ENCODE results near the gene ZNF793.

ZNF793 gene

DNA sequence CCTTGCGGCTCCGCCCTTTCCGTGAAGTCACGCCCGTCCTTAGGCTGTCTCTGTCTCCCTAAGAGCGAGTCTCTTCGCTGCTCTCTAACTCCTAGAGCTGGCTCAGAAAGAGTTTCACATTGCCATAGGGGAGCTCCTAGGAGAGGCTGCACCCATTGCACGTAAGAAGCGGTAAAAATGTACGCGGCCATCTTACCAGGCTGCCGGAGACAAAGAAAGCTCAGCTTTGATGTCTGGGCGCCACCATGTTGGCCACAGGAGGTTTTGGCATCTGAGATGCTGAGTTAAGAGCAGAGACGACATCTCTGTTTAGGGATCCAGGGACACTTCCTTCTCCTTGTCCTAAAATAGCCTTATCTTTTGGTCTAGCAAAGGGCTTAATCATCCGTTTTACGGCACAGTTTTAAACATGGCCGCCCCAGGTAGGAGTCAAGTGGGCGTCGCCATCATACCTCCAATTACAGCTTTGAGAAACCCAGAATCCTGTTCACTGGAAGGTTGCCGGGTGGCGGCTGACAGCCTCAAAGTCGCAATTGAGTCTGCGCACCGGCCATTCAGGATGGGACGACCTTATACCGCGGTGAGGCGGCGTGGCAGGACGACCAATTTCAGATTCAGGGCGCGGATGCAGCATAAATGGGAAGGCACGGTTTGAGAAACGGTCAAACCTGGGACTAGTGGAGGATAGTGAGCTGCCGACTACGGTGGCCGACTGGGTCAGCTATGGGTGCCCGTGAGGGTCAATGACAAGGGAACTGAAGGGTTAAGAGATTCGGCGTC, at the start of gene ZNF793:
Gene ZNF793, plus strand, starts transcription at position 553 of the 780 bp plus-strand sequence. CDS start 16,501 bp downstream, outside the sequence.
- POLR2A ChIA-PET, result interaction anchor here (0.9 to 2.0 kb wide), 8 partner anchors 30 to 294 kb away, joined by 3 to 14 read pairs (median 6); partner anchors contain the start of genes ZNF527, ZNF540, ZNF569 and ZNF570
- TF ChIP-seq ZNF384 (IDR thresholded peaks at IDR 0.05) (no peak), L3MBTL2 (conservative IDR thresholded peaks at IDR 0.05) (0 out of 2 replicates have a peak, but pooled peaks have one; percentile 20), BHLHE40 (IDR thresholded peaks at IDR 0.05; ENCODE audit: borderline replicate concordance) (no peak), SP1 (IDR thresholded peaks at IDR 0.05) (no peak), ARNT (IDR thresholded peaks at IDR 0.05) (no peak)
- TF ChIP-seq, protein P1, sequence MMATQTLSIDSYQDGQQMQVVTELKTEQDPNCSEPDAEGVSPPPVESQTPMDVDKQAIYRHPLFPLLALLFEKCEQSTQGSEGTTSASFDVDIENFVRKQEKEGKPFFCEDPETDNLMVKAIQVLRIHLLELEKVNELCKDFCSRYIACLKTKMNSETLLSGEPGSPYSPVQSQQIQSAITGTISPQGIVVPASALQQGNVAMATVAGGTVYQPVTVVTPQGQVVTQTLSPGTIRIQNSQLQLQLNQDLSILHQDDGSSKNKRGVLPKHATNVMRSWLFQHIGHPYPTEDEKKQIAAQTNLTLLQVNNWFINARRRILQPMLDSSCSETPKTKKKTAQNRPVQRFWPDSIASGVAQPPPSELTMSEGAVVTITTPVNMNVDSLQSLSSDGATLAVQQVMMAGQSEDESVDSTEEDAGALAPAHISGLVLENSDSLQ (IDR thresholded peaks at IDR 0.05), result no peak
- CTCF ChIA-PET, result no interaction called here
- peak; percentile 37 for DNase-seq (ENCODE audit: extremely low spot score)

DNA sequence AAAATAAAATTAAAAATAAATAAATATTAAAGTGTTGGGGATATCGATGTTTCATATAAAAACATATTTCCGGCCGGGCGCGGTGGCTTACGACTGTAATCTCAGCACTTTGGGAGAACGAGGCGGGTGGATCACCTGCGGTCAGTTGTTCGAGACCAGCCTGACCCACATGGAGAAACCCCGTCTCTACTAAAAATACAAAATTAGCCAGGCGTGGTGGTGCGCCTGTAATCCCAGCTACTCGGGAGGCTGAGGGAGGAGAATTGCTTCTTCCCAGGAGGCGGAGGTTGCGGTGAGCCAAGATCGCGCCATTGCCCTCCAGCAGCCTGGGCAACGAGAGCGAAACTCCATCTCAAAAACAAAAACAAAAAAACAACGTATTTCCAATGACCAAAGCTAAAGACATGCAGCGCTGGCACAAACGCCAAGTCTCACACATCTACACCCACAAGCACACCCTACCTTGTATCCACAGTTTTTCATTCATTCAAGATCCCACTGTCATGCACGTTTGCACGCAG, 40.4 kb upstream of the ZNF793 start:
- ChIA-PET CTCF (no interaction called here), POLR2A (interaction anchor here (1.0 kb wide), 1 partner anchor 95 kb away, joined by 4 read pairs; the partner anchor contains the start of gene ZNF527)

DNA sequence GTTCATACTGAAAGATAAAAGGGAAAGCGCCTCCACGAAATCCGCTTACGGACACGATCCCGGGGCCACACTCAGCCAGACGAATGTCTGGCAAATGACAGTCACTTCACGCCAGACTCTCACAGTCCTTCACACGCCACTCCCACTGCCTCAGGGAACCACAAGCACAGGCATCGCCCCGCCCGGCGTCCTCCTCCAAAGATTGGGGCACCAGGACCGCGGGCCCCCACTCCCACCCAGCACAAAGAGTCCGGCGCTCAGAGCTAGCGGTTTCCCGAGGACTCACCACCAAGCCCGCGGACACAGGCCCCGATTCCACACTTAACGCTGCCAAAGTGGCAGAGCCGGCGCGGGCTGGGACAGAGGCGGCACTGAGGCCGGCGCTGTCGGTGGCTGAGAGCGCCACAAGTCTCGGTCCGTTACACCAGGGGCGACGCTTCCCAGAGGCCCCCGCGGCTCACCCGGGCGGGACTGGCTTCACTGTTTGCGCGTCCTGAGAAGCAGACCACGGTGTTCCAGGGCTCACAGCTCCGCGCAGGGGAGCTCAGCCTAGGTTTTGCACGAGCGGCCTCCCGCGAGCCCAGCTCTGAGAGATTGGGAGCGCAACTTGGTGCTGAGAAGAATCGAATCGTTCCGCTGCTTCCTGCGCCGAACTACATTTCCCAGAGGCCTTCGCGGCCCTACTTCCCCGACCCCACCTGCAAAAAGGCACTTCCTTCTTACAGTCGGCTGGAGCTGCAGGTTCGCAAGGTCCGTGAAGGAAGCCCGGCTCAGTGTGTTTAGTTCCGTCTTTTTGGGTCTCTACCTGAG, 39.7 kb upstream of the ZNF793 start, which contains the start of gene ZNF569:
Gene ZNF569, minus strand, starts transcription at position 647 of the 810 bp plus-strand sequence. CDS start 22,523 bp downstream, outside the sequence.
- CTCF ChIA-PET, result no interaction called here
- POLR2A ChIA-PET, result interaction anchor here (0.6 to 1.7 kb wide), 8 partner anchors 31 to 1252 kb away, joined by 3 to 10 read pairs (median 6); partner anchors contain the start of genes ZNF146, ZNF527, ZNF540 and ZNF565
- peak; percentile 75 for DNase-seq (ENCODE audit: extremely low spot score)
- TF ChIP-seq SP1 (IDR thresholded peaks at IDR 0.05) (no peak), FOXK2 (IDR thresholded peaks at IDR 0.05) (no peak), ARNT (IDR thresholded peaks at IDR 0.05) (no peak), ZNF384 (IDR thresholded peaks at IDR 0.05) (no peak), HDGF (IDR thresholded peaks at IDR 0.05; ENCODE audit: borderline replicate concordance) (no peak), L3MBTL2 (conservative IDR thresholded peaks at IDR 0.05) (peak; percentile 38; the same call in 1 of the 2 replicates), LEF1 (IDR thresholded peaks at IDR 0.05; ENCODE audit: borderline replicate concordance) (no peak), TARDBP (IDR thresholded peaks at IDR 0.05) (no peak), CTBP1 (IDR thresholded peaks at IDR 0.05; ENCODE audit: borderline replicate concordance) (peak; percentile 36; the same call in 1 of the 2 replicates), FOXM1 (IDR thresholded peaks at IDR 0.05; ENCODE audit: borderline replicate concordance) (no peak), NFRKB (IDR thresholded peaks at IDR 0.05) (no peak), ELF4 (IDR thresholded peaks at IDR 0.05) (peak; percentile 69), BHLHE40 (IDR thresholded peaks at IDR 0.05; ENCODE audit: borderline replicate concordance) (no peak), FOXA1 (IDR thresholded peaks at IDR 0.05) (no peak), SUZ12 (IDR thresholded peaks at IDR 0.05) (0 out of 2 replicates have a peak, but pooled peaks have one; percentile 64)
- TF ChIP-seq, protein P1 (IDR thresholded peaks at IDR 0.05), result no peak

More for the DNA sequence above, 40.4 kb upstream of the ZNF793 start:
- DNase-seq (ENCODE audit: extremely low spot score), result no peak
- TF ChIP-seq L3MBTL2 (conservative IDR thresholded peaks at IDR 0.05) (no peak), LEF1 (IDR thresholded peaks at IDR 0.05; ENCODE audit: borderline replicate concordance) (no peak), BHLHE40 (IDR thresholded peaks at IDR 0.05; ENCODE audit: borderline replicate concordance) (no peak), ZNF384 (IDR thresholded peaks at IDR 0.05) (no peak), SUZ12 (IDR thresholded peaks at IDR 0.05) (no peak), SP1 (IDR thresholded peaks at IDR 0.05) (no peak), CTBP1 (IDR thresholded peaks at IDR 0.05; ENCODE audit: borderline replicate concordance) (no peak), HDGF (IDR thresholded peaks at IDR 0.05; ENCODE audit: borderline replicate concordance) (no peak), ARNT (IDR thresholded peaks at IDR 0.05) (no peak), ELF4 (IDR thresholded peaks at IDR 0.05) (no peak), TARDBP (IDR thresholded peaks at IDR 0.05) (no peak), FOXK2 (IDR thresholded peaks at IDR 0.05) (no peak), FOXM1 (IDR thresholded peaks at IDR 0.05; ENCODE audit: borderline replicate concordance) (no peak)
- TF ChIP-seq, protein P1 (IDR thresholded peaks at IDR 0.05), result no peak

DNA sequence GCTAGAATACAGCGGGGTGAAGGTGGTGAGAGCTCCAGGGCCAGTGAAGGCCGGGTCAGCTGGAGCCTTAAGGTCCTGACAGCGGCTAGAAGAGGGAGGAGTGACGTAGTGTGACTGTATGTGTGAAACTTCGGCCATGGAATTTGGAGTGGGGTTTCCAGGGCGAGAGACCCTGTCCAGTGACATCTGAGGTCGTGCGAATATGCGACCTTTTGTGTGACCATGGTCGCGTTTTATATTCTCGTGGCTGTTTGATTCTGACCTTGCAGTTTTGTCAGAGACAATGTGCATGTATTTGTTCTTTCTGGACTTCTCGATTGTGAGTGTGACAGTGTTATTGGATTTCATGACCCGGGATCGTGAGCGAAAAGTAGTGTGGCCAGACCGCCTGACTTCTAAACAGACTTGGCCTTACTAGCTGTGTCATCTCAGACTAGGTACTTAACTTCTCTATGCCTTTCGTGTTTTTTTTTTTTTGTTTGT, 39.1 kb upstream of the ZNF793 start:
- TF ChIP-seq FOXK2 (IDR thresholded peaks at IDR 0.05) (no peak), ARNT (IDR thresholded peaks at IDR 0.05) (no peak), SUZ12 (IDR thresholded peaks at IDR 0.05) (no peak), ELF4 (IDR thresholded peaks at IDR 0.05) (no peak), FOXA1 (IDR thresholded peaks at IDR 0.05) (no peak), HDGF (IDR thresholded peaks at IDR 0.05; ENCODE audit: borderline replicate concordance) (no peak), TARDBP (IDR thresholded peaks at IDR 0.05) (no peak), NFRKB (IDR thresholded peaks at IDR 0.05) (no peak), ZNF384 (IDR thresholded peaks at IDR 0.05) (no peak), SP1 (IDR thresholded peaks at IDR 0.05) (no peak)
- POLR2A ChIA-PET, result interaction anchor here (0.6 to 1.7 kb wide), 8 partner anchors 30 to 1253 kb away, joined by 3 to 10 read pairs (median 6); partner anchors contain the start of genes ZNF146, ZNF527, ZNF540 and ZNF565
- DNase-seq (ENCODE audit: extremely low spot score), result no peak
- CTCF ChIA-PET, result no interaction called here
